Measurements from ENCODE around the gene EXD1. TPM values are rescaled to one million over a fixed set of nuclear protein-coding genes. Genes with fewer than 3 reads are reported as not detected.

EXD1 gene
- total and polyA plus RNA-seq, 12 donors = not detected

- Histone ChIP-seq H3K4me1 (no peaks in the 10 kb centered on the region), H3K9me3 (no peaks in the 10 kb centered on the region), H3K27ac (no peak overlapping the region), H3K27me3 (peaks cover 0 to 4% (median 0%) of the 10 kb centered on the region in 7 donors), H3K36me3 (no peaks in the 10 kb centered on the region), H3K4me3 (no peak overlapping the region)
- ATAC-seq (no peak), DNase-seq (no peak)
- 61 to 69% methylated on average over 1 of the region's 1 CpG for WGBS, 2 donors
- intact Hi-C loops (cut with DNase I) = no loop called here
- no peak for TF ChIP-seq CTCF (IDR thresholded peaks at IDR 0.05)
Observed at GRCh38 chr15:41161736-41162135, 68.8 kb downstream of the EXD1 start.

GRCh38 chr15:41161336-41161735, 69.2 kb downstream of the EXD1 start:
- no peaks in the 10 kb centered on the region for H3K4me1 ChIP-seq
- H3K4me3 ChIP-seq = no peak overlapping the region
- 85 to 90% methylated on average over 6 of the region's 6 CpGs for WGBS, 2 donors
- TF ChIP-seq CTCF (IDR thresholded peaks at IDR 0.05) = no peak
- intact Hi-C loops (cut with DNase I) = no loop called here
- no peak for ATAC-seq
- peaks cover 0 to 8% (median 0%) of the 10 kb centered on the region in 7 donors for H3K27me3 ChIP-seq
- no peak overlapping the region for H3K27ac ChIP-seq
- H3K9me3 ChIP-seq = no peaks in the 10 kb centered on the region
- no peaks in the 10 kb centered on the region for H3K36me3 ChIP-seq
- no peak for DNase-seq

GRCh38 chr15:41160639-41161315, 69.8 kb downstream of the EXD1 start:
- ATAC-seq (no peak), DNase-seq (no peak)
- Histone ChIP-seq H3K9me3 (no peaks in the 10 kb centered on the region), H3K4me1 (no peaks in the 10 kb centered on the region), H3K27me3 (peaks cover 0 to 8% (median 0%) of the 10 kb centered on the region in 7 donors), H3K27ac (no peak overlapping the region), H3K4me3 (no peak overlapping the region), H3K36me3 (no peaks in the 10 kb centered on the region)
- 88 to 89% methylated on average over 15 of the region's 15 CpGs for WGBS, 2 donors
- intact Hi-C loops (cut with DNase I) = no loop called here
- no peak for TF ChIP-seq CTCF (IDR thresholded peaks at IDR 0.05)

- DNase-seq = no peak
- H3K27ac ChIP-seq = no peak overlapping the region
- H3K9me3 ChIP-seq = no peaks in the 10 kb centered on the region
- WGBS, 2 donors = 61 to 67% methylated on average over 2 of the region's 2 CpGs
- H3K36me3 ChIP-seq = no peaks in the 10 kb centered on the region
- H3K4me3 ChIP-seq = no peak overlapping the region
- peaks cover 0 to 8% (median 0%) of the 10 kb centered on the region in 7 donors for H3K27me3 ChIP-seq
- no peak for TF ChIP-seq CTCF (IDR thresholded peaks at IDR 0.05)
- H3K4me1 ChIP-seq = no peaks in the 10 kb centered on the region
- no peak for ATAC-seq
- intact Hi-C loops (cut with DNase I) = no loop called here
Observed at GRCh38 chr15:41154412-41154811, 76.1 kb downstream of the EXD1 start.

All from heart right ventricle (tissue), 16 donors.